UCSD-AML1 (cell line): ENCODE measurements around the gene TULP4.
A peak's percentile ranks its signal among the peaks of the same experiment; 100 is the strongest.

ENCODE experiments used
- DNase-seq: peaks from one replicate; lab custom pipeline; 2025; ENCODE audit not compliant: unreplicated experiment; lab: John Stamatoyannopoulos, UW

Gene TULP4

GRCh38 chr6:158312165-158312564 is at the start of gene TULP4:
TSS of gene TULP4 (plus strand) at chr6:158312465. CDS start at chr6:158314017, 1,552 bp downstream.
- no peak for DNase-seq

GRCh38 chr6:158262755-158263154 is 49.5 kb upstream of the TULP4 start:
- no peak for DNase-seq

GRCh38 chr6:158264180-158264579 is 48.1 kb upstream of the TULP4 start:
- no peak for DNase-seq

- DNase-seq: no peak
Measured at GRCh38 chr6:158266131-158266530, 46.1 kb upstream of the TULP4 start.

- no peak for DNase-seq
Measured at GRCh38 chr6:158268361-158269147, 43.7 kb upstream of the TULP4 start.

- DNase-seq: no peak
Measured at GRCh38 chr6:158269657-158270056, 42.6 kb upstream of the TULP4 start.

GRCh38 chr6:158270389-158271127 is 41.7 kb upstream of the TULP4 start:
- no peak for DNase-seq

- DNase-seq: no peak
Measured at GRCh38 chr6:158272324-158272723, 39.9 kb upstream of the TULP4 start.

GRCh38 chr6:158278004-158278403 is 34.3 kb upstream of the TULP4 start:
- no peak for DNase-seq

GRCh38 chr6:158279615-158280014 is 32.6 kb upstream of the TULP4 start:
- no peak for DNase-seq

- peak; percentile 15 for DNase-seq
Measured at GRCh38 chr6:158283304-158283980, 28.8 kb upstream of the TULP4 start.

- no peak for DNase-seq
Measured at GRCh38 chr6:158284007-158284875, 28.0 kb upstream of the TULP4 start.

- DNase-seq: no peak
Measured at GRCh38 chr6:158284876-158285655, 27.2 kb upstream of the TULP4 start.

- DNase-seq: no peak
Measured at GRCh38 chr6:158285656-158286021, 26.6 kb upstream of the TULP4 start.

- DNase-seq: no peak
Measured at GRCh38 chr6:158286413-158286812, 25.9 kb upstream of the TULP4 start.

GRCh38 chr6:158287047-158287446 is 25.2 kb upstream of the TULP4 start:
- no peak for DNase-seq

GRCh38 chr6:158290040-158290439 is 22.2 kb upstream of the TULP4 start:
- DNase-seq: no peak

GRCh38 chr6:158290659-158291058 is 21.6 kb upstream of the TULP4 start:
- no peak for DNase-seq

GRCh38 chr6:158292016-158292415 is 20.2 kb upstream of the TULP4 start:
- no peak for DNase-seq

- no peak for DNase-seq
Measured at GRCh38 chr6:158293122-158293521, 19.1 kb upstream of the TULP4 start.
